Spinal cord (tissue), 10 donors: ENCODE results near the gene ERC2. TPM values are rescaled to one million over a fixed set of nuclear protein-coding genes. Genes with fewer than 3 reads are reported as not detected.

Experiments
- DNase-seq, 6 donors: peaks; one replicate each; pipeline versions ENCODE4 v3.0.0 to v3.0.0-alpha.2; 2013 to 2015; ENCODE audit warnings: low spot score in 6 of 6, low read depth in 4 of 6
- H3K27ac ChIP-seq: one replicate; pipeline ENCODE4 v1.5.1; 2013; ENCODE audit warnings: low read depth, low read length, control low read depth
- H3K27me3 ChIP-seq: one replicate; pipeline ENCODE4 v1.6.1; 2013; ENCODE audit warnings: low read length; ENCODE audit not compliant: control insufficient read depth, insufficient read depth
- H3K36me3 ChIP-seq: one replicate; pipeline ENCODE4 v1.6.1; 2013; ENCODE audit warnings: low read length; ENCODE audit not compliant: control insufficient read depth, insufficient read depth
- H3K4me1 ChIP-seq: one replicate; pipeline ENCODE4 v1.6.1; 2013; ENCODE audit warnings: low read length; ENCODE audit not compliant: control insufficient read depth, insufficient read depth
- H3K4me3 ChIP-seq: one replicate; pipeline ENCODE4 v1.5.1; 2013; ENCODE audit warnings: low read depth, low read length, control low read depth
- H3K9me3 ChIP-seq: one replicate; pipeline ENCODE4 v1.6.1; 2013; ENCODE audit warnings: low read length; ENCODE audit not compliant: control insufficient read depth, insufficient read depth
- WGBS: methylation state at CpG from one replicate; pipeline ENCODE4 v1.1.5; 2013; ENCODE audit warnings: missing lambda C conversion rate; ENCODE audit not compliant: insufficient coverage; 5-methylcytosine and 5-hydroxymethylcytosine counted together
- polyA plus RNA-seq, 2 donors: library from polyadenylated mRNA; unstranded; fragments of 120-200 nt; gene quantifications; one replicate each; pipeline ENCODE4 v1.2.1, GENCODE V29; 2013; ENCODE audit not compliant: insufficient read length in 2 of 2
- total RNA-seq, 2 donors: library from RNA; depleted of rRNA in 1 of 2; stranded (reverse); fragments of 120-200 nt in 1 of 2; fragments of >200 nt in 1 of 2; gene quantifications; one replicate each; pipeline versions ENCODE4 v1.2.3 to v1.2.4, GENCODE V29; 2013 to 2014
- donor health status: healthy.

The ERC2 gene
- total and polyA plus RNA-seq, 4 donors, result 24.0 to 51.3 (median 29.7) TPM

DNA sequence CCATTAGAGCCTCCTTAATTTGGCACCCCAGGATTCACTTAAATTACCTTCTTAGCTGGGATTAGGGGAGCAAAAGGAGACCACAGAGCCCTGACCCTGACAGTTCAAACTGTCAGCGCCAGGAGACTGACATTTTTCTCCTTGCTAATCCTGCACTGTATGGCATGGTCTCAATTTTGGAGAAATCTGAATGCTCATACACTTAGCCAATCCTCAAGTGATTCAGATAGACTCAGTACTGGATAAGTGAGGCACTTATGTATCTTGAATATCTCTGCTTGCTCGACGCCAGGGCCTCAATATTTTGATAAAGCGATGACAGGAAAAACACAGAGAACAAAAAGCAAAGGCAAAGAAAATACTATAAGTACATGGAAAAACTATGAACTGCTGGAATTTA lies 605.2 kb downstream of the ERC2 start:
- no peak overlapping the region for H3K4me3 ChIP-seq
- H3K27me3 ChIP-seq, result no peaks in the 10 kb centered on the region
- no peak for DNase-seq
- H3K4me1 ChIP-seq, result peaks cover 15% of the 10 kb centered on the region
- H3K36me3 ChIP-seq, result no peaks in the 10 kb centered on the region
- WGBS, result 80% methylated on average over 3 of the region's 4 CpGs
- no peaks in the 10 kb centered on the region for H3K9me3 ChIP-seq
- no peak overlapping the region for H3K27ac ChIP-seq

- WGBS, result 33% methylated on average over 1 of the region's 11 CpGs
- H3K27me3 ChIP-seq, result no peaks in the 10 kb centered on the region
- H3K9me3 ChIP-seq, result no peaks in the 10 kb centered on the region
- peak in 4 of 6 donors; percentile 19 to 74 (median 48) for DNase-seq
- H3K27ac ChIP-seq, result no peak overlapping the region
- H3K4me3 ChIP-seq, result no peak overlapping the region
- peaks cover 15% of the 10 kb centered on the region for H3K4me1 ChIP-seq
- no peaks in the 10 kb centered on the region for H3K36me3 ChIP-seq
Observed at GRCh38 chr3:55860049-55860721, 608.1 kb downstream of the ERC2 start.

- 88% methylated on average over 1 of the region's 2 CpGs for WGBS
- DNase-seq, result no peak
Observed at GRCh38 chr3:55859305-55859704, 609.0 kb downstream of the ERC2 start.

DNA sequence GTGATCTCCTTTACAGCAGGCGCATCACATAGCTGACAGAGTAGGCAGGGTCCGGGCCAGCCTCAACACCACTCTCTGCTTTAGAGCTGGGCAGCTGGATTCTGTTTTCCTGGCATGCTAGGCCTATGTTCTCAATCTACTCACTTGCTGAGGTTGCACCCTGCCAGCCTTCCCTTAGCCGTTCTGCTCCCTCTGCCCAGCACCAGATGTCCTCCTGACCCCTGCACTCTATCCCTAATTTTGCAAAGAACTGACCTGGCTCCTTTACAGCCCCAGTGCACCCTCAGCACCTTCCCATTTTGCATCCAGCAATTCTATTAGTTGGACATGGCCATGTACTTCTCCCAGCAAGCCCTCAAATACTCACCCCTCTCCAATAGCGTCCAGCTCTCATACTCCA lies 609.5 kb downstream of the ERC2 start:
- H3K4me1 ChIP-seq, result peaks cover 19% of the 10 kb centered on the region
- WGBS, result 96% methylated on average over 4 of the region's 4 CpGs
- DNase-seq, result no peak
- H3K4me3 ChIP-seq, result no peak overlapping the region
- no peaks in the 10 kb centered on the region for H3K27me3 ChIP-seq
- H3K36me3 ChIP-seq, result no peaks in the 10 kb centered on the region
- H3K27ac ChIP-seq, result no peak overlapping the region
- no peaks in the 10 kb centered on the region for H3K9me3 ChIP-seq

More at GRCh38 chr3:55859305-55859704, 609.0 kb downstream of the ERC2 start:
- Histone ChIP-seq H3K27me3 (no peaks in the 10 kb centered on the region), H3K4me3 (no peak overlapping the region), H3K9me3 (no peaks in the 10 kb centered on the region), H3K4me1 (peaks cover 17% of the 10 kb centered on the region), H3K36me3 (no peaks in the 10 kb centered on the region), H3K27ac (peak overlapping the region; percentile 5)

GRCh38 chr3:55858302-55858701 lies 610.0 kb downstream of the ERC2 start:
- peaks cover 19% of the 10 kb centered on the region for H3K4me1 ChIP-seq
- H3K27me3 ChIP-seq, result no peaks in the 10 kb centered on the region
- WGBS, result 67% methylated on average over 1 of the region's 1 CpG
- no peak for DNase-seq
- H3K9me3 ChIP-seq, result no peaks in the 10 kb centered on the region
- no peak overlapping the region for H3K27ac ChIP-seq
- H3K36me3 ChIP-seq, result no peaks in the 10 kb centered on the region
- no peak overlapping the region for H3K4me3 ChIP-seq

GRCh38 chr3:55857633-55858032 lies 610.6 kb downstream of the ERC2 start:
- H3K27ac ChIP-seq, result no peak overlapping the region
- H3K36me3 ChIP-seq, result no peaks in the 10 kb centered on the region
- WGBS, result 90% methylated on average over 2 of the region's 2 CpGs
- H3K4me3 ChIP-seq, result no peak overlapping the region
- H3K9me3 ChIP-seq, result no peaks in the 10 kb centered on the region
- DNase-seq, result no peak
- H3K4me1 ChIP-seq, result peaks cover 19% of the 10 kb centered on the region
- no peaks in the 10 kb centered on the region for H3K27me3 ChIP-seq

DNA sequence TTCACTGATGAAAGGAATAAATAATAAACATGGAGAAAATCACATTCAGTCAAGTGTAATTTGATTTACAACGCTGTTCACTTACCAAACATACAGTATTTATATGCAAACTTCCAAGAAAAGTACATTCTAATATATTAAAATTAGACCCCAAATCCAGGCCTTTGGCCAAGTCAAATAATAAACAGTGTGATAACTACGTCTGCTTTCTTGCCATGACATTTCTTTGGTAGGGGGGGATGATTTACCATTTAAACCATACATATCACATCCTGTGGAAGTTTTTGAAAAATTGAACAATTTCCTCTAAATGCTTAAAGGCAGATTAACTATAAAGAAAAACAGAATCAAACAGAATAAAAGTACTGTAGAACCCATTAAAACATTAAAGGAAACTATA lies 613.0 kb downstream of the ERC2 start:
- Histone ChIP-seq H3K27me3 (no peaks in the 10 kb centered on the region), H3K27ac (no peak overlapping the region), H3K36me3 (no peaks in the 10 kb centered on the region), H3K9me3 (no peaks in the 10 kb centered on the region), H3K4me1 (peaks cover 19% of the 10 kb centered on the region), H3K4me3 (no peak overlapping the region)
- DNase-seq, result no peak
- no CpG with 5 or more reads among the region's 2 CpGs for WGBS

GRCh38 chr3:55854494-55854893 lies 613.8 kb downstream of the ERC2 start:
- Histone ChIP-seq H3K27ac (no peak overlapping the region), H3K4me1 (peaks cover 14% of the 10 kb centered on the region), H3K36me3 (no peaks in the 10 kb centered on the region), H3K27me3 (no peaks in the 10 kb centered on the region), H3K9me3 (no peaks in the 10 kb centered on the region), H3K4me3 (no peak overlapping the region)
- WGBS, result 19% methylated on average over 3 of the region's 5 CpGs
- DNase-seq, result no peak

DNA sequence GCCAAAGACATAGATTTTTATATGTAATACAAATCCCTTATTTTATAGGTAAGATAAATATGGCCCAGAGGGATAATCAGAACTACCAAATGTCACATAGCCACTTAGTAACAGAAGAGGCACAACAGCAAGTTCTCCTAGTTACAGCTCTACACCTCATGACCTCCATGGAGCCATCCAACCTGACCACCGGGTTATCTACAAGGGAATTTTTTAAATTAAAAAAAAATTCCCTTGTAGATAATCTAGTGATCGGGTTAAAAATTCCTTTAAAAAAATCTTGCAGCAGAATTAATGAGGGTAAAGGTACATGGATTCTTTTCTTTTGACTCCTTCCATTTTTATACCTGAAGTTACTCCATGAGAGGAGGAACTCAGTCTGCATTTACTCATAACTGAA lies 615.9 kb downstream of the ERC2 start:
- DNase-seq, result no peak

DNA sequence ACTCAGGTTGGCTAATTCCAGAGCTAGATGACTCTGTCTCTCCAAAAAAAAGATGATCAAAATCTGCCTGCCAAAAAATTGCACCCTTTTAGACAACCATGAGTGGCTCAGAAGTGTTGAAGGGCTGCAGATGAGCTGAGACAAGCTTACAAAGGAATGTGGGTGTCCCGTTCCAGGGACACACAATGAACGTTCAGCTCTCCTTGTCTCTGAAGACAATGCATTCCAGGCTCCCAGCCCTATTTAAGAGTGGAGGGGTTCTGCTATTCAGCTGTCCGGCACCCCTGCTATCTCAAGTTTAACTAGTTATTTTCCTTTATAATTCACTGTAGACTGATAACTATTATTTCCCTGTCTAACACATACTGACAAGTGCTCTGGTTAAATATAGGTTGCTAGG lies 626.1 kb downstream of the ERC2 start:
- H3K4me1 ChIP-seq, result no peaks in the 10 kb centered on the region
- H3K27ac ChIP-seq, result no peak overlapping the region
- H3K4me3 ChIP-seq, result no peak overlapping the region
- no peaks in the 10 kb centered on the region for H3K27me3 ChIP-seq
- H3K9me3 ChIP-seq, result no peaks in the 10 kb centered on the region
- DNase-seq, result no peak
- H3K36me3 ChIP-seq, result no peaks in the 10 kb centered on the region
- WGBS, result 58% methylated on average over 2 of the region's 3 CpGs

More for the DNA sequence above, 615.9 kb downstream of the ERC2 start:
- H3K9me3 ChIP-seq, result no peaks in the 10 kb centered on the region
- H3K36me3 ChIP-seq, result no peaks in the 10 kb centered on the region
- WGBS, result no CpG with 5 or more reads among the region's 2 CpGs
- no peaks in the 10 kb centered on the region for H3K27me3 ChIP-seq
- peaks cover 4% of the 10 kb centered on the region for H3K4me1 ChIP-seq
- H3K27ac ChIP-seq, result no peak overlapping the region
- H3K4me3 ChIP-seq, result no peak overlapping the region
